GM15510 (cell line): ENCODE results near the gene ANAPC2.

Experiments used
- POLR2A ChIP-seq: IDR thresholded peaks from 3 replicates; pipeline ENCODE4 v1.6.1; 2011; ENCODE audit warnings: borderline replicate concordance; ENCODE audit not compliant: insufficient read length; ENCODE audit errors: extremely low read depth

Gene ANAPC2

DNA sequence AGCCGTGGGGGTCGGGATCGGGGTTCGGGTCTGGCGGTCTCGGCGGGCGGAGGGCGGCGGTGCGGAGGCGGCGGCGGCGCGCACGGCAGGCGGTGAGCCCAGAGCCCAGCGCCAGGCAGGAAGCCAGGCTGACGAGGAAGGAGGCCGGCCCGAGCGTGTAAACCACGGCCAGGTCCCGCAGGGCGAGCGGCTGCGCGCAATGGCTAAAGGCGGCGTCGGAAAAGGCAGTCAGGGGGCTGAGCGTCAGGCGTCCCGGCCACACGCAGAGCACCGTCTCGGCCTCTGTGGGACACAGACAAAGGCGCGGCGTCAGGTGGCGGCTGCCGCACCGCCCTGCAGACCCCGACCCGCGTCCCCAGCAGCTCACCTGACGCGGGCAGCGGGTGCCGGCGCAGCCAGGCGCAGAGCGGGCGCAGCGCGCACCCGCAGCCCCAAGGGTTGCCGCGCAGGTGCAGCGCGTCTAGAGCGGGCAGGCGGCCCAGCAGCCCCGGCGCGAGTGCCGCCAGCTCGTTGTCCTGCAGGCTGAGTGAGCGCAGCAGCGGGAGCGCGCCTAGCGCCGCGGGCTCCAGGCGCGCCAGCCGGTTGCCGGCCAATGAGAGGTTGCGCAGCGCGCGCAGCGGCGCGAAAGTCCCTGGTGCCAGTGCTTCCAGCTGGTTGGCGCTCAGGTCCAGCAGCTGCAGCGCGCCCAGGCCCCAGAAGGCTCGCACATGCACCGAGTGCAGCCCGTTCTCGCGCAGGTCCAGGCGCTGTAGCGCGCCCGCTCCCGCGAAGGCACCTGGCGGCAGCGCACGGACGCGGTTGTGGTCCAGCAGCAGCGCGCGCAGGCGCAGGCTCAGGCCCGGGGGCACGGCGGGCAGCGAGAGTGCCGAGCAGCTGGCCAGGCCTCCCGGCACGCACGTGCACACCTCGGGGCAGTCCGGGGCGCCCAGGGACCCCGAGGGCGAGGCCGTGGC is 19.2 kb downstream of the ANAPC2 start:
- no peak for TF ChIP-seq POLR2A

DNA sequence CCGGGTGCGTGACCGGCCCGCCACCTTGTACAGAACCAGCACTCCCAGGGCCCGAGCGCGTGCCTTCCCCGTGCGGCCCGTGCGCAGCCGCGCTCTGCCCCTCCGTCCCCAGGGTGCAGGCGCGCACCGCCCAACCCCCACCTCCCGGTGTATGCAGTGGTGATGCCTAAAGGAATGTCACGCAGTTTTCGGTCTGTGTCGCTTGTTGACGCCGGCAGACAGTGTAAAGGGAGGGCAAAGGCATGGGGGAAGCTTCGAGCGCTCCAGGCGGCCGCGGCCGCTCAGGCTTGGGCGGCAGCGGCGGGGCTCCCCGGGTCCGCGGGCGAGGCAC is 19.8 kb downstream of the ANAPC2 start:
- TF ChIP-seq POLR2A, result no peak

DNA sequence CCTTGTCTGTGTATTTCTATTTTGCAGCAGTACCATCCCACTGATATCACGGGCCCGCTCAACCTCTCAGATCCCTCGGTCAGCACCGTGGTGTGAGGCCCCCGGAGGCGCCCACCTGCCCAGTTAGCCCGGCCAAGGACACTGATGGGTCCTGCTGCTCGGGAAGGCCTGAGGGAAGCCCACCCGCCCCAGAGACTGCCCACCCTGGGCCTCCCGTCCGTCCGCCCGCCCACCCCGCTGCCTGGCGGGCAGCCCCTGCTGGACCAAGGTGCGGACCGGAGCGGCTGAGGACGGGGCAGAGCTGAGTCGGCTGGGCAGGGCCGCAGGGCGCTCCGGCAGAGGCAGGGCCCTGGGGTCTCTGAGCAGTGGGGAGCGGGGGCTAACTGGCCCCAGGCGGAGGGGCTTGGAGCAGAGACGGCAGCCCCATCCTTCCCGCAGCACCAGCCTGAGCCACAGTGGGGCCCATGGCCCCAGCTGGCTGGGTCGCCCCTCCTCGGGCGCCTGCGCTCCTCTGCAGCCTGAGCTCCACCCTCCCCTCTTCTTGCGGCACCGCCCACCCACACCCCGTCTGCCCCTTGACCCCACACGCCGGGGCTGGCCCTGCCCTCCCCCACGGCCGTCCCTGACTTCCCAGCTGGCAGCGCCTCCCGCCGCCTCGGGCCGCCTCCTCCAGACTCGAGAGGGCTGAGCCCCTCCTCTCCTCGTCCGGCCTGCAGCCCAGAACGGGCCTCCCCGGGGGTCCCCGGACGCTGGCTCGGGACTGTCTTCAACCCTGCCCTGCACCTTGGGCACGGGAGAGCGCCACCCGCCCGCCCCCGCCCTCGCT is 20.4 kb downstream of the ANAPC2 start:
- no peak for TF ChIP-seq POLR2A

DNA sequence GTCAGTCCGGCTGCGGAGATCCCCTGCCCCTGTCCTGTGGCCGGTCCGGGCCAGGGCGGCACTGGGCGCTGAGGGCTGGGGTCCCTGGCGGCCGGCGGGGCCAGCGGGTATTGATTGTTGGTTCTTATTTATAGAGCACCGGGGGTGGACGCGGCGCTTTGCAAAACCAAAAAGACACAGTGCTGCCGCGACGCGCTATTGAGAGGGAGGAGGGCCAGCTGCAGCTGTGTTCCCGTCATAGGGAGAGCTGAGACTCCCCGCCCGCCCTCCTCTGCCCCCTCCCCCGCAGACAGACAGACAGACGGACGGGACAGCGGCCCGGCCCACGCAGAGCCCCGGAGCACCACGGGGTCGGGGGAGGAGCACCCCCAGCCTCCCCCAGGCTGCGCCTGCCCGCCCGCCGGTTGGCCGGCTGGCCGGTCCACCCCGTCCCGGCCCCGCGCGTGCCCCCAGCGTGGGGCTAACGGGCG is 21.0 kb downstream of the ANAPC2 start:
- TF ChIP-seq POLR2A, result no peak

DNA sequence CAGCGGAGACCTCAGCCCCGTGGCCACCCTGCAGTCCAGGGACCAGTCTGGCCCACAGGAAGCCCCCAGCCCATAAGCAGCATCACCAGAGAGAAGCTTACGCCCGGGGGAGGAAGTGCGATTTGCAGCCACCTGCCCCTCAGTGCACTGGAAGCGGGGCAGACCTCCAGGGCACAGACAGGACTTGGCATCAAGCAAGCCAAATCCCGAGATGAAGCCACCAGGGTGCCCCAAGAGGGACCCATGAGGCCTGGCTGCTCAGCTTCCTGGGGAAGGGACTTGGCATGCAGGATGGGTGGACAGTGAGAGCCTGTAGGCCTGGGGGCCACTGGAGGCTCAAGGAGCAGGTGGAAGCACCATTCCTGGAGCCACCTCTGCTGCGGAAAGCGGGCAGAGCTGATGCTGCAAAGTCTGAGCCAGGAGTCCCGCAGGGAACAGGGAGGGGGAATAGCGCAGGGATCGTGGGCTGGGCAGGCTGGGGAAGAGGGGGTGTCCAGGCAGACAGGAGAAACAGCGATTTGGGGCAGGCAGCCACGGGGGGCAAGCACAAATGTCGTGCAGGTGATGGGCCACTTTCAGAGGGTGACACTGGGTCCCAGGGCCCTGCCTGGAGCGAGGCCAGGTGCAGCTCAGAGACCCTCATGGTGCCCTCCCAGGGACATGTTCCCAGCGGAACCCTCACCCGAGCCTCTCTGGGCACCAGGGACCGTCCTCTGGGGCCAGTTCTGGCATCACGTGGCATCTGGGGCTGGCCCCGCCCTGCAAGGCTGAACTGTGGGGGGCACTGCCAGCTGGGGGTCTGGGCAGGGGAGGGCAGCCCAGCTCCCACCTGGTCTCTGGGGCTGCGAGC is 21.8 kb downstream of the ANAPC2 start:
- no peak for TF ChIP-seq POLR2A

DNA sequence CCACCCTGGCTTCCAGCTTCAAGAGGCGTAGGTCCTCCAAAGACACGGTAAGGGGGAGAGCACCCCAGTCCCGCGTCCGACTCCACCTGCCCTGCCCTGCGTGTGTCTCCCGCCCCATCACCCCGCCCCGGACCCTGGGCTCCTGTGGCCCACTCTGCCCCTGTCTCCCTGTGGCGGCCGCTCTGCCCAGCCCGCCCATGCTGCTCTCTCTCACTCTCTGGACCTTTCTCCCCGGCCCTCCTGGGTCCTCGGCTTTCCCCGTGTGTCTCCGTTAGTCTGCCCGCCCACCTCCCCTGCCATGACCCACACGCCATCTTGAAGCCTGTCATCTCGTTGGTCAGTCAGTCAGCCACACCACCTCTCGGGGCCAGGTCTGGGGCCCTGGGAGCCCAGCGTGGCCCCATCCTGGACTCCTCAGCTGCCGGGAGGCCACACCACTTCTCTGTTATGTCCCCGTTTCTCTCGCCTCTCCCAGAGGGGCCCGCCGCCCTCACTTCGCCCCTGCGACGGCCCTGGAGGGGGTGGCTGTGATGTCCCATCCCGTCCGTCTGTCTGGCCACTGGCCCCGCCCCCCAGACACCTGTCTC is 23.0 kb downstream of the ANAPC2 start:
- no peak for TF ChIP-seq POLR2A

DNA sequence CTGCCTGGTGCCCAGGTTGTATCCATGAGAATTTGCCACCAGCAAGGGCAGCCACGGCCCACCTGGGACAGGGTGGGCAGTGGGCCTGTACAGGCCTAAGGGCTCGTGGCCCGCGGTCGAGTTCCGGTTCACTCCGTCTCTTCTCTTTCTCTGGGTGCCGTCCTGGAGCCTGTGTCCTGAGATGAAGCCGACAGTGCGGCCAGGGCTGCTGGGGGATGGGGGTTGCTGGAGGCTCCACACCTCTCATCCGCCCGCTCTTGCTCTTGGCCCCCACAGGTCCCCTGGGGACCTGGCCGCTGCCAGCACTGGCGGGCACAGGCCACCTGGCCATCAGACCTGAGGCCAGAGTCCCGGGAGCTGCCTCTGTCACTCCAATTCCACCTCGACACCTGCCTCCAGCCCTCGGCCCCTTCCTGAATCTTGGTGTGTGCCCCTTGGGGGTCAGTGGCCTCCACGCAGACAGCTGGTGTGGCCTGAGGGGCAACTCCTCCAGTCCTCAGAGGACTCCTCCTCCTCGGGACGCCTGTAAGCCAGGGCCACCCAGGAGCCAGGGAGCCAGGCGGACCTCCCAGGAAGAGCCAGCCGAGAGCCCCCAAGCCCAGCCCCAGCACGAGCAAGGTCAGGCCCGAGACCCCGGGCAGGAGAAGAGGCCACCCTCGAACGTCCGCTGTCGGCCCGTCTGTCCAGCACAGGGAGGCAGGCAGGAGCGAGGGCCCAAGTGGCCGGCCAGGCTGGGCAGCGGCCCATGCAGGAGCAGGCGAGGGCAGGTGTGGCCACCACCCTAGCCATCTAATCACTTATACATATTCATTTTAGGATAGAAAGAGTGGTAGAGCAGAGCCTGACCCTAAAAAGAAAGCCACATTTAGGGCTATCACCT is 23.8 kb downstream of the ANAPC2 start:
- no peak for TF ChIP-seq POLR2A

DNA sequence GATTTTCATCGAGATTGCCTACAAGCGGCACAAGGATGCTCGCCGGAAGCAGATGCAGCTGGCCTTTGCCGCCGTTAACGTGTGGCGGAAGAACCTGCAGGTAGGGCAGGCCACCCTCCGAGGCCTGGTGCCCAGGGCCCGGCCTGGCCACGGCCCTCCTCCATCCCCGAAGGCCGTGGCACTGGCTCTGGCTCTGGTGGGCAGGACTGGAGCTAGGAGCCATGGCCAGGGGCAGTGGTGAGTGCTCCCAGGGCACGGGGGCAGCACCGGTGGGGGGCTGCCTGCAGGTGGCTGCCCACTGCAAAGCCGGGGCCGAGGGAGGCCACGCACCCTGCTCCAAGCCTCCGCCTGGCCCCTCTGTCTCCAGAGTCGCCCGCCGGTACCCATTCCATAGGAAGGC is 24.6 kb downstream of the ANAPC2 start:
- TF ChIP-seq POLR2A, result no peak

DNA sequence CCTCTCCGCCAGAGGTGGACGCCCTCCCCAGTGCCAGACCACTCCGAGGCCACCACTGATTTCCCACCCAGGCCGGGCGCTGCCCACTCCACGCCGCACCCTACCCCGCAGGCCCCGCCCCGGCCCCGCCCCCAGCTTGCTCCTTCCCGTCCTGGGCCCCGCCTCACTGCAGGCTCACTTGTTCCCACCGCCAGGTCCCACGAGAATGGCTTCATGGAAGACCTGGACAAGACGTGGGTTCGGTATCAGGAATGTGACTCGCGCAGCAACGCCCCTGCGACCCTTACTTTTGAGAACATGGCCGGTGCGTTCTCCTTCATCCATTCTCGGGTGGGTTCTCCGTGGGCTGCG is 25.0 kb downstream of the ANAPC2 start:
- no peak for TF ChIP-seq POLR2A

DNA sequence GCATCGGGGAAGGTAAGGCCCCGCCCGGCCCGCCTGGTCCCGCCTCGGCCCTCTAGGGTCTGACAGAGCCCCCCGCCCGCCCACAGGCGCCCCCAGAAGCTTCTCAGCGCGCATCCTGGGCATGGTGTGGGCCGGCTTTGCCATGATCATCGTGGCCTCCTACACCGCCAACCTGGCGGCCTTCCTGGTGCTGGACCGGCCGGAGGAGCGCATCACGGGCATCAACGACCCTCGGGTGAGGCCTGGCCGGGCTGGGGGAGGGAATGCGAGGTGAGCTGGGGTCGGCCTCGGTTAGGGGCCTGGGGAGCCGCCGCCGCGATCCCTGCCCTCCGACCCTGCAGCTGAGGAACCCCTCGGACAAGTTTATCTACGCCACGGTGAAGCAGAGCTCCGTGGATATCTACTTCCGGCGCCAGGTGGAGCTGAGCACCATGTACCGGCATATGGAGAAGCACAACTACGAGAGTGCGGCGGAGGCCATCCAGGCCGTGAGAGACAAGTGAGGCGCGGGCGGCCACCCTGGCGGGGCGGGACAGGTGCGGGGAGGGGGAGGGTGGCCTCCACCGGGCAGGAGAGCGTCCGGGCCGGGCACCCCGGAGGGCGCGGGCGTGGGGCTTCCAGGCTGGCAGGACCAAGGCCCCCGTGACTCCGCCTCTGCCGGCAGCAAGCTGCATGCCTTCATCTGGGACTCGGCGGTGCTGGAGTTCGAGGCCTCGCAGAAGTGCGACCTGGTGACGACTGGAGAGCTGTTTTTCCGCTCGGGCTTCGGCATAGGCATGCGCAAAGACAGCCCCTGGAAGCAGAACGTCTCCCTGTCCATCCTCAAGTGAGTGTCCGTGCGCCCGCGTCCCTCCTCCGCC is 25.6 kb downstream of the ANAPC2 start:
- no peak for TF ChIP-seq POLR2A

DNA sequence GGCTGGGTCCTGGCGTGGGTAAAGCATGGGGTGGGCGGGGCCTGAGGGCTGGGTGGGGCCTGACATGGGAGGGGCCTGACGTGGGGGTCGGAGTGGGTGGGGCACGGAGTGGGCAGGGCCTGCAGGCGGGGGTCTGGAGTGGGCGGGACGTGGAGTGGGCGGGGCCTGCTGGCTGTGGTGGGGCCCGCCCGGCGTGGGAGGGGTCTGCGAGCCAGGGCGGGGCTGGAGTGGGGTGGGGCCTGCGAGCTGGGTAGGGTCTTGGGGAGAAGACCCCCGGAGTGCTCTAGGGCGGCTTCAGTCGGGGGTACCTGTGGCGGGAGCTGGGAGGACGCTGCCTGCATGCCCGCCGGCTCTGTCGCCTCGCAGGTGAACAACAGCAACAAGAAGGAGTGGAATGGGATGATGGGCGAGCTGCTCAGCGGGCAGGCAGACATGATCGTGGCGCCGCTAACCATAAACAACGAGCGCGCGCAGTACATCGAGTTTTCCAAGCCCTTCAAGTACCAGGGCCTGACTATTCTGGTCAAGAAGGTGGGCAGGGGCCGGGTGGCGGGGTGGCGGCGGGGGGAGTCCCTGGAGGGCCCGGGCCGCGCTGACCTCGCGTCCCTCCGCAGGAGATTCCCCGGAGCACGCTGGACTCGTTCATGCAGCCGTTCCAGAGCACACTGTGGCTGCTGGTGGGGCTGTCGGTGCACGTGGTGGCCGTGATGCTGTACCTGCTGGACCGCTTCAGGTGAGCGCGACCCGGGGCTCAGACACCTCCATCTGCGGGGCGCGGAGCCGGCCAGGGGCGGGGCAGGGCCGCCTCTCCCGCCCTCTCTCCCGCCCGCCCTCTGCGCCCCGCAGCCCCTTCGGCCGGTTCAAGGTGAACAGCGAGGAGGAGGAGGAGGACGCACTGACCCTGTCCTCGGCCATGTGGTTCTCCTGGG is 26.5 kb downstream of the ANAPC2 start:
- TF ChIP-seq POLR2A, result no peak
